ENCODE results near the gene PLK2. TPM values are rescaled to one million over a fixed set of nuclear protein-coding genes. Genes with fewer than 3 reads are reported as not detected.

The PLK2 gene
- total RNA-seq, 1 donor from 2014 or later, result 53.4 TPM

- Mint-ChIP-seq H3K9me3 (ENCODE audit: low read depth) (no peaks in the 10 kb centered on the region), H3K27ac (no peak overlapping the region), H3K4me1 (ENCODE audit: low read depth) (peaks cover 25% of the 10 kb centered on the region), H3K27me3 (no peaks in the 10 kb centered on the region), H3K4me3 (ENCODE audit: low read depth) (no peak overlapping the region), H3K36me3 (ENCODE audit: insufficient read depth) (no peaks in the 10 kb centered on the region)
- no peak for TF ChIP-seq CTCF (IDR thresholded peaks at IDR 0.05; ENCODE audit: unreplicated experiment)
- no peak for DNase-seq (ENCODE audit: low spot score, unreplicated experiment)
These were observed 38.0 kb upstream of the PLK2 start for GRCh38 chr5:58497921-58498320.

- no peaks in the 10 kb centered on the region for H3K9me3 Mint-ChIP-seq (ENCODE audit: low read depth)
These were observed 37.5 kb upstream of the PLK2 start for GRCh38 chr5:58497386-58497785.

GRCh38 chr5:58496488-58496887 is 36.6 kb upstream of the PLK2 start:
- DNase-seq (ENCODE audit: low spot score, unreplicated experiment), result no peak
- H3K4me1 Mint-ChIP-seq (ENCODE audit: low read depth), result peaks cover 22% of the 10 kb centered on the region

More at GRCh38 chr5:58497386-58497785, 37.5 kb upstream of the PLK2 start:
- H3K4me1 Mint-ChIP-seq (ENCODE audit: low read depth), result peaks cover 21% of the 10 kb centered on the region
- H3K27me3 Mint-ChIP-seq, result no peaks in the 10 kb centered on the region
- no peak for TF ChIP-seq CTCF (IDR thresholded peaks at IDR 0.05; ENCODE audit: unreplicated experiment)
- H3K27ac Mint-ChIP-seq, result no peak overlapping the region
- H3K4me3 Mint-ChIP-seq (ENCODE audit: low read depth), result no peak overlapping the region
- no peak for DNase-seq (ENCODE audit: low spot score, unreplicated experiment)
- no peaks in the 10 kb centered on the region for H3K36me3 Mint-ChIP-seq (ENCODE audit: insufficient read depth)

GRCh38 chr5:58493141-58493540 is 33.3 kb upstream of the PLK2 start:
- peaks cover 3% of the 10 kb centered on the region for H3K4me1 Mint-ChIP-seq (ENCODE audit: low read depth)
- H3K36me3 Mint-ChIP-seq (ENCODE audit: insufficient read depth), result no peaks in the 10 kb centered on the region
- H3K4me3 Mint-ChIP-seq (ENCODE audit: low read depth), result no peak overlapping the region
- TF ChIP-seq CTCF (IDR thresholded peaks at IDR 0.05; ENCODE audit: unreplicated experiment), result no peak
- H3K27me3 Mint-ChIP-seq, result no peaks in the 10 kb centered on the region
- DNase-seq (ENCODE audit: low spot score, unreplicated experiment), result no peak
- H3K9me3 Mint-ChIP-seq (ENCODE audit: low read depth), result no peaks in the 10 kb centered on the region
- no peak overlapping the region for H3K27ac Mint-ChIP-seq

More at GRCh38 chr5:58496488-58496887, 36.6 kb upstream of the PLK2 start:
- Mint-ChIP-seq H3K4me3 (ENCODE audit: low read depth) (no peak overlapping the region), H3K27ac (no peak overlapping the region), H3K36me3 (ENCODE audit: insufficient read depth) (no peaks in the 10 kb centered on the region), H3K27me3 (no peaks in the 10 kb centered on the region), H3K9me3 (ENCODE audit: low read depth) (no peaks in the 10 kb centered on the region)
- peak; percentile 27 for TF ChIP-seq CTCF (IDR thresholded peaks at IDR 0.05; ENCODE audit: unreplicated experiment)

DNA sequence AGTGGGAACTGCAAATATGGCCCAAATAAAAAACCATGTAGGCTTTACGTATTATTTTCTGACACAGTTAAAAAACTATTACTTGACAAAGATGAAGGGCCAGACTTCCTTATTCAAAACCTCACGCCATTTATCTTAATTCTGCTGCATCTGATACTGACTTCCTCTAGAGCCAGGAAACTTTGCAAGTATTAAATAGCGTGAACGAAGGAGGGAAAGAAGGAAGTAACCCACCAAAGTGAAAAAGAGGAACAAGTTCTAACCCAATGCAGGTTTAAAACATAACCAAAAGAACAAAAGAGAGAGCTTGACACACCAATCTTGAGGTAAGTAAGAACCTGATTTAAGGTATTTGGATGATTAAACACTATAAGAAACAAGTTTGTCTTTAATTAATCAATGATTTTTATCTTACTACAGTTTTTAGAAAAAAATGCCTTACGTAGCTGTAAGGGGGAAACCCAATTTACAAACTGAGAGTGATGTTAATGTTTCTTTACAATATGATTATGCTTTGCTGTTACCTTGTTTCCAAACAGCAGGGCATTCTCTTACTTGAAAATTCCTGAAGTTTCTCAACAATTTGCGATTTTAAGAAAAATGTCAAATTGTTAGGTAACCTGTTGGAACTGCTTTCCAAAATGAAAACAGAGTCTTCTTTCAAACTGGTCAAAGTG is 31.5 kb upstream of the PLK2 start, which contains the start of gene GAPT:
TSS of gene GAPT (plus strand) at position 220 of the 677 bp plus-strand sequence. CDS start 3,102 bp downstream, outside the sequence.
- no peak for DNase-seq (ENCODE audit: low spot score, unreplicated experiment)
- H3K36me3 Mint-ChIP-seq (ENCODE audit: insufficient read depth), result no peaks in the 10 kb centered on the region
- no peak within 1 kb of the TSS for H3K4me3 Mint-ChIP-seq (ENCODE audit: low read depth)
- no peak within 1 kb of the TSS for H3K27ac Mint-ChIP-seq
- H3K9me3 Mint-ChIP-seq (ENCODE audit: low read depth), result no peaks in the 10 kb centered on the region
- H3K27me3 Mint-ChIP-seq, result no peaks in the 10 kb centered on the region
- peaks cover 3% of the 10 kb centered on the region for H3K4me1 Mint-ChIP-seq (ENCODE audit: low read depth)
- no peak for TF ChIP-seq CTCF (IDR thresholded peaks at IDR 0.05; ENCODE audit: unreplicated experiment)

All from progenitor cell of endocrine pancreas (in vitro differentiated cells).